NCI-H774 (cell line): ENCODE measurements around the gene CDC37.
A peak's percentile ranks its signal among the peaks of the same experiment; 100 is the strongest.
"Not testable (repeated sequence)": the region's sequence is repeated elsewhere in the genome, so short reads cannot be mapped to it uniquely, and the experiment has no call there.

Source experiments
- DNase-seq: peaks from one replicate; lab custom pipeline; 2025; lab: John Stamatoyannopoulos, UW

CDC37 gene

DNA sequence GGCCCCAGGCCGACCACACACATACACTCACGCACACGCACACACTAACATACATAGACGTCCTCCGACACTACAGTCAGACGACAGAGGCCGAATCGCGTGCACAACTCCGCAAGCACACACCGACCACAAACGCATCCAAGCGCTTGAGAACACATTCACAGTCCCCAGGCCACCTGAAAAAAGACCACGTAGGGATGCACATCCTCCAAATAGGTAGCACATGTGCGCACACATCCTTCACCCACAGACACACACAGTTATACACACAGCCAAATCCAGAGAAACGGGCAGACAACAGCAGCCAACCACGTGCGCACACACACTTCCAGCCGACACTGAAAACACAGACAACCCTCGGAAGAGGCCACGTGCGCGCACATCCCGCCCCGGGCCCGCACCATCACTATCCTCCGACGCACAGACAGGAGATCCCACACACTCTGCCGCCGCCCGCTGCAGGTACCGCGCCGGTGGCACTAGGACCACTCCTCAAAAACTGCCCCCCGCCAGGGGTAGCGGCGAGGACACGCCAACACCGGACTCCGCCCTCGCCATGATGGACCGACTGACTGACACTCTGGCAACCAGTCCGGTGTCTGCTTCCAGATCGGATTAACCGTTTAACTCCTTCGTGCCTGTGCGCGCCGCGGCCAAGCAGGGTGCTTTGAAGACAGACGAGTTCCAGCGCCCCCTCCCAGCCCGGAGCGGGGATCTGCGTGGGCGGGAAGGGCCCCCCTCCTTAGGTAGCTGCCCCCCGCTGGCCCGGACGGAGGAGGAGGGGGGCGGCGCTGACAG is 16.5 kb upstream of the CDC37 start:
- no peak for DNase-seq

- no peak for DNase-seq
Measured at GRCh38 chr19:10419200-10419645, 15.9 kb upstream of the CDC37 start.

- DNase-seq, result no peak
Measured at GRCh38 chr19:10418485-10419199, 15.3 kb upstream of the CDC37 start.

DNA sequence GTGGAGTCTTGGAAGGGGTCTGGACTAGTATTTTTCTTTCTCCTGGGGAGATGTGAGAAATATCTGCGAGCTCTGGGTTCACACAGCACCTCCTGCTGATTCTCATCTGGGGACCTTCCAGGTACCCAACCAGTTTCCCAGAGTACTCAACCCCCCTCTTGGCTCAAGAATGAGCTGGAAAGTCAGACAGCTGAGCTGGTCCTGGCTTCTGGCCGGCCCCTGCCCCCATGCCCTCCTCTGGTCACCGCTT is 14.8 kb upstream of the CDC37 start:
- DNase-seq, result no peak

DNA sequence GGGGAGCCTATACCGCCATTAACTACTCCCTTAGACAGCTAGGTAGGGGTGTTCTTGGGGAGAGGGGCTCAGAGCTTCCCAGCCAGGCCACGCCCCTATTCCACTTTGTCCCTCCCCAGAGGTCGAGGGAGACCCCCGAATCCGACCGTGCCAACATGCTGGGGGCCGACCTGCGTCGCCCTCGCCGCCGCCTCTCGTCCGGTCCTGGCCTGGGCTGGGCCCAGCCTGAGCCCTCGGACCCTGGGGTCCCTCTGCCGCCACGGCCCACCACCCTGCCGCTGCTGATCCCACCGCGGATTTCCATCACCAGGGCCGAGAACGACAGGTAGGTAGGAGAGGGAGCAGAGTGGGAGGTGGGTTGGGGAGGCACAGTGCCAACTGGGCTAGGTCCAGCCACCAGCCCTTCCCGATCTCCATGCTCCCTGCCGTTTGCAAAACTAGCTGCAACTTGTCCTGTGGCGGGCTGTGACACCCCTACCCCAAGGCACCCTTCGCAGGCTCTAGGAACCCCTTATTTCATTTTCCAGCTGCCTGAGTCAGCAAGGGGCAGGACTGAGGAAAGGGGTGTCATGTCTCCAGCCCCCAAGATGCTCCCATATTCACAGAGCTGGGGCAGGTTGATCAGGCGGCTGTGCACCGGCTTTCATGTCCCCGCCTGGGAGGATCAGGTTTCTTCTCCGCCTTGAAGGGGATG is 14.3 kb upstream of the CDC37 start:
- no peak for DNase-seq

- DNase-seq, result peak; percentile 83
Measured at GRCh38 chr19:10416380-10417257, 13.3 kb upstream of the CDC37 start.

GRCh38 chr19:10416083-10416379 is 12.7 kb upstream of the CDC37 start:
- DNase-seq, result no peak

DNA sequence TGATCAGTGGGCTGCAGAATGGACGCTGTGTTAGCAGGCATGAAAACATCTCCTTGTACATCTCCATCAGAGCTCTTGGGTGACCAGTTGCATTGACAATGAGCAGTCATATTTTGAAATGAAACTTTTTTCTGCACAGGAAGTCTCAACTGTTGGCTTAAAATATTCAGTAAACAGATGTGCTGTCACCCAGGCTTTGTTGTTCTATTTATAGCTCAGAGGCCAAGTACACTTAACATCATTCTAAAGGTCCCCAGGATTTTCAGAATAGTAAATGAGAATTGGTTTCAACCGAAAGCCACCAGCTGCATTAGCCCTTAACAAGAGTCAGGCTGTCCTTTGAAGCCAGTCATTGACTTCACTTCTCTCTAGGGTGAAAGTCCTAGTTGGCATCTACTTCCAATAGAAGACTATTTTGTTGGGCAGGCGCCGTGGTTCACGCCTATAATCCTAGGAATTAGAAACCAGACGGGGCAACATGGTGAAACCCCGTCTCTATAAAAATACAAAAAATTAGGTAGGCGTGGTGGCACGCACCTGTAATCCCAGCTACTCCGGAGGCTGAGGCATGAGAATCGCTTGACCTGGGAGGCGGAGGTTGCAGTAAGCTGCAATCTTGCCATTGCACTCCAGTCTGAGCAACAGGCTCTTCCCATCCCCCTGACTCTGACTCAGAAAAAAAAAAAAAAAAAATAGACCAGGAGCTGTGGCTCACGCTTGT is 9.1 kb upstream of the CDC37 start:
- DNase-seq, result no peak

DNA sequence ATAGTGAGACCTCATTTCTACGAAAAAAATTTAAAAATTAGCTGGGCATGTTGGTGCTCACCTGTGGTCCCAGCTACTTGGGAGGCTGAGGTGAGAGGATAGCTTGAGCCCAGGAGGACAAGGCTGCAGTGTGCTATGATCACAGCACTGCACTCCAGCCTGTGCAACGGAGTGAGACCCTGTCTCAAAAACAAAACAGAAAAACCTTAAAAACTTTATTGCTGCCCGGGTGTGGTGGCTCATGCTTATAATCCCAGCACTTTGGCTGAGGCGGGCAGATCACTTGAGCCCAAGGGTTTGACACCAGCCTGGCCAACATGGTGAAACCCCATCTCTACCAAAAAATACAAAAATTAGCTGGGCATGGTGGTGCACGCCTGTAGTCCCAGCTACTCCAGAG is 7.9 kb upstream of the CDC37 start:
- DNase-seq, result not testable (repeated sequence)

DNA sequence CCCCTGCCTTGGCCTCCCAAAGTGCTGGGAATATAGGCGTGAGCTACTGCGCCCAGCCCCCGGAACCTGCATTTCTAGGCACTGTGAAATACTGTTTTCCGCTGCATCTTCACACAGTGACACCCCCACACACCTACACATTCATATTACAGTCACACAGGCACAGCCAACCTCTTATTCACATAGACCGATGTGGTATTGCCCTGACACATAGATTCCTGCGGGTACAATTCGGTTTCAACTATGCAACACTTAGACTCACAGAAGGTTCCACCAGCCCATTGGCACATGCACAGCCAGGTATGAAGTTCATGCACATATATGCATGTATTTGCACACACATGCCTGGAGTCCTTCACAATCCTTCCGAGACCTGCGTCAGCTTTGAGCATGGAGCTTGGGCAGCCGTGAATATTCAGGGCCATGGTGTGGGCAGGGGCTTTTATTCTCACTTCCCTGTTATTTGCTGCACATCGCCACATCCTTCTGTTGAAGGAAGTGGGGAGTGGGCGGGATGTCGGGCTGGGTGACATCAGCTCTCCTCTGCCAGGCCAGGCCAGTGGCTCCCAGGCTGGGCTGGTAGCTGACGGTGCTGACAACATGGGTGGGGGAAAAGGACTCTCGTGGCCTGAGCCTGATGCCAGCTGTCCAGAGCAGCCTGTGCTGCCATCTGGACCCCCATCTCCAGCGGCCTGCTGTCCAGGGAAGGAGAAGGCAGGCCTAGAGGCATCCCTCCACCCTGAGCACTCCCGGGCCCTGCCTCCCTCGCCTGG is 5.4 kb upstream of the CDC37 start:
- no peak for DNase-seq

GRCh38 chr19:10407096-10407495 is 3.8 kb upstream of the CDC37 start:
- no peak for DNase-seq

- DNase-seq, result no peak
Measured at GRCh38 chr19:10406191-10406590, 2.8 kb upstream of the CDC37 start.

- DNase-seq, result no peak
Measured at GRCh38 chr19:10404888-10405820, 1.8 kb upstream of the CDC37 start.

- no peak for DNase-seq
Measured at GRCh38 chr19:10402441-10403038, 802 bp downstream of the CDC37 start.

DNA sequence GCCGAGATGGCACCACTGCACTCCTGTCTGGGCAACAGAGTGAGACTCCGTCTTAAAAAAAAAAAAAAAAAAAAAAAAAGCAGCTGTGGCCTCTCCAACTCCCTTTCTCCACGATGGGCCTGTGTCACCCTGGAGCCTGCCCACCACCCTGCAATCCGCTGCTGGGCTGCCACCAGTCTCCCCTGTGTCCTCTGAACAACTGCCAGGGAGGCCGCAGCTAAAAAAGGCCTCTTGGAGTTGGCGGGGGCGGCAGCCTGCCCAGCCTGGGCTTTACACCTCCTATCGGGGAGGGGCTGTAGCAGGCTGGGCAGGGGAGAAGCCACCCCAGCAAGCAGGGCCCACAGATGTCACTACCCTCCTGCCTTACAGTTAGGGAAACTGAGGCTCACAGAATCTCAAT is 3.5 kb downstream of the CDC37 start:
- DNase-seq, result no peak

DNA sequence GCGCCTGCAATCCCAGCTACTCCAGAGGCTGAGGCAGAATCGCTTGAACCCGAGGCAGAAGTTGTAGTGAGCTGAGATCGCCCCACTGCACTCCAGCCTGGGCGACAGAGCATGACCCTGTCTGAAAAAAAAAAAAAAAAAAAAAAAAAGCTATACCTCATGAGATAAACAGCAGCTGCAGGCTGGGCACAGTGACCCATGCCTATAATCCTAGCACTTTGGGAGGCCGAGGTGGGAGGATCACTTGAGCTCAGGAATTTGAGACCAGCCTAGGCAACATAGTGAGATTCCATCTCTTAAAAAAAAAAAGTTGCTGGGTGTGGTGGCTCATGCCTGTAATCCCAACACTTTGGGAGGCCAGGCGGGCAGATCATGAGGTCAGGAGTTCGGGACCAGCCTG is 4.0 kb downstream of the CDC37 start:
- not testable (repeated sequence) for DNase-seq

DNA sequence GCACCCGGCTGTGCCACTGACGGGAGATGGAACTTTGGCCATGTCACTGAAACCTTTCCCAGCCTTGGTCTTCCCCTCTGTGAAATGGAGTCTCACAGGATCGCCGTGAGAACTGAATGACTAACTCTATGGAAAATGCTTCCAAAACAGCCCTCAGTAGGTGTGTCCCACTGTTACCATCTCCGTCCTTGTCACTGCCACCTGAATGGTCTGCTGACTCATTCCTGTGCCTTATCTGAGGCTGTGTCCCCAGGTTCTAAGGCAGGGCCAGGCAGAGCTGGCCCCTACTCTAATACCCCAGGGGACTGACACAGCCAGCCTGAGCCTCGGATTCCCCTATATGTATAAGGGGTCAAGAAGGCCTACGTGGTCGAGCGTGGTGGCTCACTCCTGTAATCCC is 4.5 kb downstream of the CDC37 start:
- DNase-seq, result no peak

GRCh38 chr19:10395917-10396316 is 7.4 kb downstream of the CDC37 start:
- DNase-seq, result no peak

DNA sequence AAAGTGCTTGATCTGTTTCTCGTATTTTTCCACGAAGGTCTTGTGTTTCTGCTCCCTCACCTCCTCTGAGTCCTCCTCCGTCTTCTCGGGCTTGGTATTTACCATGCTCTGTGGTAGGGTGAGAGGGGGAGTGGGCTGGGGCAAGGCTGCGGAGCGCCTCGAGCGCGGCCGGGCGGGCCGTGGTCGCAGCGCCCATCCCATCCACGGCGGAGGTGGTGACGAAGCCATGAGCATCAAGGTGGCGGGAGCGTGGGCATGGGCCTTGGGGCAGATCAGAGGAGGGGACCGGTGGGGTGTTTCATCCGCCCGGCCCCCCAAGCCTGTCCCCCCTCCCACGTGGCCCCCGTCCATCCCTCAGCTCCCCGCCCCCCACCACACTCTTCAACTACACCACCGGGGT is 7.9 kb downstream of the CDC37 start:
- DNase-seq, result no peak
